Fibroblast of skin of left quadriceps (primary cell): ENCODE results near the gene MRFAP1L1.

Experiments used
- DNase-seq, 2 experiments: peaks; one replicate each; pipeline ENCODE4 v3.0.0-alpha.2; 2013; ENCODE audit warnings: low read depth in 2 of 2

MRFAP1L1 gene

DNA sequence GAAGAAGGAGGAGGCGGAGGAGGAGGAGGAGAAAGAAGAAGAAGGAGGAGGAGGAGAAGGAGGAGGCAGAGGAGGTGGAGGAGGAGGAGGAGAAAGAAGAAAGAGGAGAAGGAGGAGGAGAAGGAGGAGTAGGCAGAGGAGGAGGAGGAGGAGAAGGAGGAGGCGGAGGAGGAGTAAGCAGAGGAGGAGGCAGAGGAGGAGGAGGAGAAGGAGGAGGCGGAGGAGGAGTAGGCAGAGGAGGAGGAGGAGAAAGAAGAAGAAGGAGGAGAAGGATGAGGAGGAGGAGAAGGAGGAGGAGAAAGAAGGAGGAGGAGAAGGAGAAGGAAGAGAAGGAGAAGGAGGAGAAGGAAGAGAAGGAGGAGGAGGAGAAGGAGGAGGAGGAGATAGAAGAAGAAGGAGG is 49.2 kb downstream of the MRFAP1L1 start:
- DNase-seq = no peak

DNA sequence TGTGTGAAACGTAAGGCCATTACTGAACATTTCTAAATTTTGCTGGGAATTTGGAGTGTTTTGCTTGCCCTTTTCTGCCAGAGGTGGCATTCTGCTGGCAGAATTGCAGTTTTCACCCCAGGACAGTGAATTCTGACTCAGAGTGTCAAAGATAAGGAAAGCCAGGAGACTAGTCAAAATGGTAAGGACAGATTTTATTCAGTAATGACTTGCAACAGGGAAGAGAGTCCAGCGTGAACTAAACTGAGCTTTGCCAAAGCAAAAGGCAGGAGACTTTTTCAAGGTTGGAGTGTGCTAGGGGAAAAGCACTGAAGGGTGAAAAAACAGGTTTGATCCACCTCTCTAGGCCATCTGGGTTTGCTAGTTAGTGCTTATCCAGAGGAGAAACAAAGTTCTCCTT is 49.8 kb downstream of the MRFAP1L1 start:
- no peak for DNase-seq

DNA sequence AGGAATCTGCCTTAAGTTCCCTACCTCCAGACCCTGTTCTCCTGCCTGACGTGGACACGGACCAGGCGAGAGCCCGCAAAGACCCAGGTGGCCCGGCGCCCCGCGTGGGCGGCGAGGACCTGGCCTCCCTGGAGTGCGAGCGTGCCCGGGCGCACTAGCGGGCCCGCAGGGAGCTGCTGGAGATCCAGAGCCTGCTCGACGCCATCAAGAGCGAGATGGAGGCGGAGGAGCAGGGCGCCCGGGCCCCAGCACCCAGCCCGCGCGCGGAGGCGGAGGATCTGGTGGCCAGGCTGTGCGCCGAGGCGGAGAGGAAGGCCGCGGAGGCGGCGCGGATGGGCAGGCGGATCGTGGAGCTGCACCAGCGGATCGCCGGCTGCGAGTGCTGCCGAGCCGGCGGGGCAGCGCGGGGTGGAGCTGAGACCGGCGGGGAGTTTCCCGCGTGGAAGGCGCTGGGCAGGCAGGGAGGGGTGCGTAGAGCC is 51.0 kb downstream of the MRFAP1L1 start:
- DNase-seq = no peak

DNA sequence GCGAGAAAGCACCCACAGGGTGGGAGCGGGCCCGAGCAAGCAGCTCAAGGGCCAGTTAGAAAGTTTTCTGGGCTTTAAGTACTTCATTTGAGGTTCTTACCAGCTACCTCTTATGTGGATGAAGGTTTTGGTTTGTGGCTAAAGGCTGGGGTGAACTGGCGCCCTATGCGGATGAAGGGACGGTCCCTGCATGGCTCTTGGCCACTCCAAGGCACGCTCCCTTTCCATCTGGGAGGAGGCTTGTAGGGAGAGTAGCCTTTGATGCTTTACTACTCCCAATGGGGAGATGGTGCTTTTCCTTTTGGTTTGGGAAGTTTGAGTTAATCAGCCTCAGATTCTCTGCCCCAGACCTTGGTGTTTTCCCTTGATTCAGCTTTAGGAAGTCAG is 51.5 kb downstream of the MRFAP1L1 start:
- DNase-seq = no peak
